Measurements from ENCODE around the gene DPY19L3. TPM values are rescaled to one million over a fixed set of nuclear protein-coding genes. Genes with fewer than 3 reads are reported as not detected.
"Not testable (repeated sequence)": the region's sequence is repeated elsewhere in the genome, so short reads cannot be mapped to it uniquely, and the experiment has no call there.

DPY19L3 gene
- total and polyA plus RNA-seq, 2 donors (not counting 1 experiment from before 2014, with no cell fraction given) = 14.0 to 40.0 TPM

DNA sequence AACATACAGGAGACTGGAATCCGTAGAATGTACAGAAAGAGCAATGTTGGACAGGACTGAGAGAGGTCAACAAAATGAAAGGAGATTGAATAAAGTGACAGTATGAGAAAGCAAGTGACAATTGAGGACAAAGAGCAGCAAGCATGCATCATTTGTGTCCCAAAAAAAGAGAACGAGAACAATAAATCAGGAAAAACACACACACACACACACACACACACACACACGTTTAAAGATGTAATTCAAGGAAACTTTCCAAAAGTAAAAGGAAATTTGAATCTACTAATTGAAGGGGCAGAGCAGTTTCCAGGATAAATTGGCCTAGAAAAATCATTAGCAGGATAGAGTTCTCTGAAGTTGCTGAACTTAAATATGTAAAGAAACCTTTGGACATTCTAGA, 16.9 kb downstream of the DPY19L3 start:
- H3K4me1 ChIP-seq (ENCODE audit: control insufficient read depth in 2 of 2, insufficient read depth in 2 of 2, low read length in 2 of 2) = peaks cover 14 to 16% of the 10 kb centered on the region in 2 donors
- Mint-ChIP-seq H3K27me3 (no peaks in the 10 kb centered on the region), H3K4me1 (peaks cover 14% of the 10 kb centered on the region), H3K27ac (peak overlapping the region; percentile 66), H3K4me3 (peak overlapping the region; percentile 33), H3K9me3 (ENCODE audit: insufficient read depth) (no peaks in the 10 kb centered on the region)
- H3K4me2 ChIP-seq (replicated peaks; ENCODE audit: low read depth, low read length, poor library complexity, severe bottlenecking) = peak overlapping the region; percentile 46
- TF ChIP-seq EZH2 (IDR thresholded peaks at IDR 0.05; ENCODE audit: borderline replicate concordance, insufficient read depth, low read depth, low read length, poor library complexity, severe bottlenecking) = no peak
- TF ChIP-seq, protein P1, sequence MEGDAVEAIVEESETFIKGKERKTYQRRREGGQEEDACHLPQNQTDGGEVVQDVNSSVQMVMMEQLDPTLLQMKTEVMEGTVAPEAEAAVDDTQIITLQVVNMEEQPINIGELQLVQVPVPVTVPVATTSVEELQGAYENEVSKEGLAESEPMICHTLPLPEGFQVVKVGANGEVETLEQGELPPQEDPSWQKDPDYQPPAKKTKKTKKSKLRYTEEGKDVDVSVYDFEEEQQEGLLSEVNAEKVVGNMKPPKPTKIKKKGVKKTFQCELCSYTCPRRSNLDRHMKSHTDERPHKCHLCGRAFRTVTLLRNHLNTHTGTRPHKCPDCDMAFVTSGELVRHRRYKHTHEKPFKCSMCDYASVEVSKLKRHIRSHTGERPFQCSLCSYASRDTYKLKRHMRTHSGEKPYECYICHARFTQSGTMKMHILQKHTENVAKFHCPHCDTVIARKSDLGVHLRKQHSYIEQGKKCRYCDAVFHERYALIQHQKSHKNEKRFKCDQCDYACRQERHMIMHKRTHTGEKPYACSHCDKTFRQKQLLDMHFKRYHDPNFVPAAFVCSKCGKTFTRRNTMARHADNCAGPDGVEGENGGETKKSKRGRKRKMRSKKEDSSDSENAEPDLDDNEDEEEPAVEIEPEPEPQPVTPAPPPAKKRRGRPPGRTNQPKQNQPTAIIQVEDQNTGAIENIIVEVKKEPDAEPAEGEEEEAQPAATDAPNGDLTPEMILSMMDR (IDR thresholded peaks at IDR 0.05) = no peak
- peak overlapping the region in 1 of 5 experiments; percentile 14 for H3K4me3 ChIP-seq (ENCODE audit: control extremely low read depth in 1 of 5, extremely low read depth in 1 of 5, insufficient read depth in 1 of 5, low read depth in 2 of 5, low read length in 4 of 5)
- H3K79me2 ChIP-seq (ENCODE audit: control insufficient read depth, insufficient read depth, low read length) = no peaks in the 10 kb centered on the region
- no peaks in the 10 kb centered on the region for H4K20me1 ChIP-seq (ENCODE audit: control insufficient read depth, insufficient read depth, low read length, poor library complexity, severe bottlenecking)
- peak overlapping the region; percentile 34 to 84 for H3K27ac ChIP-seq (ENCODE audit: low read length in 2 of 2)
- WGBS (ENCODE audit: insufficient coverage) = no CpG with 5 or more reads among the region's 3 CpGs
- no peaks in the 10 kb centered on the region for H3K27me3 ChIP-seq (replicated peaks in 1 of 4; ENCODE audit: control extremely low read depth in 1 of 4, control insufficient read depth in 3 of 4, insufficient read depth in 4 of 4, low read length in 3 of 4)
- POLR2A ChIA-PET = no interaction called here
- CTCF ChIA-PET = no interaction called here
- ATAC-seq (ENCODE audit: low read depth) (no peak), DNase-seq (no peak)
- intact Hi-C loops (cut with micrococcal nuclease) = no loop called here
- H2AFZ ChIP-seq (ENCODE audit: insufficient read depth, low read depth, low read length, poor library complexity, severe bottlenecking) = peak overlapping the region; percentile 72
- H3K36me3 ChIP-seq (replicated peaks in 1 of 2; ENCODE audit: control extremely low read depth in 1 of 2, control insufficient read depth in 1 of 2, extremely low read depth in 1 of 2, insufficient read depth in 2 of 2, low read length in 1 of 2) = peaks cover 0 to 1% of the 10 kb centered on the region in 2 experiments
- peak overlapping the region; percentile 38 for H3K9ac ChIP-seq (ENCODE audit: low read length)
- no peaks in the 10 kb centered on the region for H3K9me3 ChIP-seq (ENCODE audit: control extremely low read depth in 1 of 3, control insufficient read depth in 2 of 3, insufficient read depth in 1 of 3, low read length in 2 of 3)

DNA sequence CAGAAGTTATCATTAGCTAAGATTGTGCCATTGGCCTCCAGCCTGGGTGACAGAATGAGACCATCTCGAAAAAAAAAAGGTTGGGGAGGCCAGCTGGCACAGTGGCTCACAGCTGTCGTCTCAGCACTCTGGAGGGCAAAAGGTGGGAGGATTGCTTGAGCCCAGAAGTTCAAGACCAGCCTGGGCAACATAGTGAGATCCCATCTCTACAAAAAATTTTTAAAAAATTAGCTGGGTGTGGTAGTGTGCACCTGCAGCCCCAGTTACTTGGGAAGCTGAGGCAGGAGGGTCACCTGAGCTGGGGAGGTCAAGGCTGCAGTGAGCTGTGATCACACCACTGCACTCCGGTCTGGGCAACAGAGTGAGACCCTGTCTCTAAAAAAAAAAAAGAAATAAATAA, 18.4 kb downstream of the DPY19L3 start:
- H3K9me3 Mint-ChIP-seq (ENCODE audit: insufficient read depth) = not testable (repeated sequence)

More for the DNA sequence above, 18.4 kb downstream of the DPY19L3 start:
- intact Hi-C loops (cut with micrococcal nuclease); H3K4me3 Mint-ChIP-seq; H3K4me2 ChIP-seq (replicated peaks; ENCODE audit: low read depth, low read length, poor library complexity, severe bottlenecking); H3K79me2 ChIP-seq (ENCODE audit: control insufficient read depth, insufficient read depth, low read length); H3K9ac ChIP-seq (ENCODE audit: low read length); H3K36me3 ChIP-seq (replicated peaks in 1 of 2; ENCODE audit: control extremely low read depth in 1 of 2, control insufficient read depth in 1 of 2, extremely low read depth in 1 of 2, insufficient read depth in 2 of 2, low read length in 1 of 2); H3K4me3 ChIP-seq (ENCODE audit: control extremely low read depth in 1 of 5, extremely low read depth in 1 of 5, insufficient read depth in 1 of 5, low read depth in 2 of 5, low read length in 4 of 5); H4K20me1 ChIP-seq (ENCODE audit: control insufficient read depth, insufficient read depth, low read length, poor library complexity, severe bottlenecking); H3K9me3 ChIP-seq (ENCODE audit: control extremely low read depth in 1 of 3, control insufficient read depth in 2 of 3, insufficient read depth in 1 of 3, low read length in 2 of 3); CTCF ChIA-PET; ATAC-seq (ENCODE audit: low read depth); H2AFZ ChIP-seq (ENCODE audit: insufficient read depth, low read depth, low read length, poor library complexity, severe bottlenecking); H3K27me3 Mint-ChIP-seq; POLR2A ChIA-PET; H3K27me3 ChIP-seq (replicated peaks in 1 of 4; ENCODE audit: control extremely low read depth in 1 of 4, control insufficient read depth in 3 of 4, insufficient read depth in 4 of 4, low read length in 3 of 4); H3K27ac ChIP-seq (ENCODE audit: low read length in 2 of 2); H3K27ac Mint-ChIP-seq; DNase-seq: not testable (repeated sequence)
- peaks cover 14% of the 10 kb centered on the region for H3K4me1 Mint-ChIP-seq
- peaks cover 14 to 16% of the 10 kb centered on the region in 2 donors for H3K4me1 ChIP-seq (ENCODE audit: control insufficient read depth in 2 of 2, insufficient read depth in 2 of 2, low read length in 2 of 2)
- WGBS (ENCODE audit: insufficient coverage) = 93% methylated on average over 2 of the region's 3 CpGs

Data from B cell (primary cell).